H9 (cell line): ENCODE data around the gene RFX4. TPM values are rescaled to one million over a fixed set of nuclear protein-coding genes. Genes with fewer than 3 reads are reported as not detected.

ENCODE experiments used
- DNase-seq: peaks from one replicate; pipeline ENCODE4 v3.0.0-alpha.2; 2017
- H2AFZ ChIP-seq: one replicate; pipeline ENCODE4 v1.6.1; 2013; ENCODE audit warnings: mild to moderate bottlenecking, low read length, control low read depth, moderate library complexity
- H2AK5ac ChIP-seq: 2 replicates; pipeline ENCODE4 v1.6.1; 2013; ENCODE audit warnings: low read length, control low read depth, mixed read lengths; ENCODE audit not compliant: insufficient read length
- H2BK120ac ChIP-seq: one replicate; pipeline ENCODE4 v1.6.1; 2013; ENCODE audit warnings: low read depth, mild to moderate bottlenecking, low read length, control low read depth, inconsistent platforms; ENCODE audit not compliant: poor library complexity, severe bottlenecking
- H2BK12ac ChIP-seq: 2 replicates; pipeline ENCODE4 v1.6.1; 2013; ENCODE audit warnings: low read length, control low read depth, mixed read lengths, low read depth; ENCODE audit not compliant: insufficient read length
- H2BK15ac ChIP-seq: 2 replicates; pipeline ENCODE4 v1.6.1; 2013; ENCODE audit warnings: low read depth, low read length, control low read depth
- H2BK20ac ChIP-seq: one replicate; pipeline ENCODE4 v1.6.1; 2013; ENCODE audit warnings: low read depth, mild to moderate bottlenecking, low read length, control low read depth, inconsistent platforms; ENCODE audit not compliant: poor library complexity, severe bottlenecking
- H2BK5ac ChIP-seq: 2 replicates; pipeline ENCODE4 v1.6.1; 2013; ENCODE audit warnings: low read length, control low read depth, mixed read lengths; ENCODE audit not compliant: insufficient read length
- H3K14ac ChIP-seq: 2 replicates; pipeline ENCODE4 v1.6.1; 2013; ENCODE audit warnings: low read length, control low read depth; ENCODE audit not compliant: insufficient read depth
- H3K18ac ChIP-seq: 2 replicates; pipeline ENCODE4 v1.6.1; 2013; ENCODE audit warnings: low read depth, mild to moderate bottlenecking, mixed read lengths, low read length, control low read depth; ENCODE audit not compliant: insufficient read length
- H3K23ac ChIP-seq: 2 replicates; pipeline ENCODE4 v1.6.1; 2013; ENCODE audit warnings: low read length, control low read depth, mixed read lengths, low read depth; ENCODE audit not compliant: insufficient read length
- H3K23me2 ChIP-seq: 2 replicates; pipeline ENCODE4 v1.6.1; 2013; ENCODE audit warnings: low read depth, mild to moderate bottlenecking, mixed read lengths, low read length, control low read depth; ENCODE audit not compliant: insufficient read length, poor library complexity, severe bottlenecking
- H3K27ac ChIP-seq: 2 replicates; pipeline ENCODE4 v1.5.1; 2013; ENCODE audit warnings: low read length, control low read depth, mixed read lengths, low read depth; ENCODE audit not compliant: insufficient read length
- H3K27me3 ChIP-seq: 2 replicates; pipeline ENCODE4 v1.6.1; 2013; ENCODE audit warnings: low read length, control low read depth, inconsistent platforms; ENCODE audit not compliant: insufficient read depth
- H3K4ac ChIP-seq: 2 replicates; pipeline ENCODE4 v1.6.1; 2013; ENCODE audit warnings: low read depth, mild to moderate bottlenecking, control low read depth, inconsistent platforms, low read length, moderate library complexity
- H3K4me1 ChIP-seq: 2 replicates; pipeline ENCODE4 v1.6.1; 2013; ENCODE audit warnings: low read length, control low read depth, inconsistent platforms; ENCODE audit not compliant: insufficient read depth
- H3K4me2 ChIP-seq: 2 replicates; pipeline ENCODE4 v1.6.1; 2013; ENCODE audit warnings: low read length, control low read depth, mixed read lengths; ENCODE audit not compliant: insufficient read length, insufficient read depth
- H3K56ac ChIP-seq: 2 replicates; pipeline ENCODE4 v1.6.1; 2013; ENCODE audit warnings: low read depth, mild to moderate bottlenecking, mixed read lengths, low read length, control low read depth; ENCODE audit not compliant: insufficient read length
- H3K79me1 ChIP-seq: 2 replicates; pipeline ENCODE4 v1.6.1; 2013; ENCODE audit warnings: low read depth, mild to moderate bottlenecking, moderate library complexity, low read length, control low read depth, inconsistent platforms; ENCODE audit not compliant: insufficient read depth, poor library complexity, severe bottlenecking
- H3K79me2 ChIP-seq: 2 replicates; pipeline ENCODE4 v1.6.1; 2013; ENCODE audit warnings: low read length, control low read depth, inconsistent platforms; ENCODE audit not compliant: insufficient read depth
- H3K9ac ChIP-seq: 2 replicates; pipeline ENCODE4 v1.6.1; 2013; ENCODE audit warnings: low read length, control low read depth, mixed read lengths; ENCODE audit not compliant: insufficient read length; ENCODE audit errors: extremely low read depth
- H3K9me3 ChIP-seq: one replicate; pipeline ENCODE4 v1.6.1; 2013; ENCODE audit warnings: low read depth, low read length, inconsistent platforms; ENCODE audit not compliant: control insufficient read depth
- H3T11ph ChIP-seq: one replicate; pipeline ENCODE4 v1.6.1; 2013; ENCODE audit warnings: mild to moderate bottlenecking, low read length, control low read depth, inconsistent platforms
- H4K20me1 ChIP-seq: one replicate; pipeline ENCODE4 v1.6.1; 2013; ENCODE audit not compliant: control insufficient read depth, insufficient read length, insufficient read depth
- H4K5ac ChIP-seq: 2 replicates; pipeline ENCODE4 v1.6.1; 2013; ENCODE audit warnings: low read depth, mild to moderate bottlenecking, mixed read lengths, low read length, control low read depth; ENCODE audit not compliant: insufficient read length
- H4K8ac ChIP-seq: replicated peaks from 2 replicates; pipeline ENCODE4 v1.6.1; 2013; ENCODE audit warnings: low read length, control low read depth, mixed read lengths, low read depth; ENCODE audit not compliant: insufficient read length
- H4K91ac ChIP-seq: 2 replicates; pipeline ENCODE4 v1.6.1; 2013; ENCODE audit warnings: low read depth, mild to moderate bottlenecking, moderate library complexity, mixed read lengths, low read length, control low read depth; ENCODE audit not compliant: insufficient read length
- H3K27ac Mint-ChIP-seq, 3 experiments: 2 replicates in 2 of 3; 3 replicates in 1 of 3; pipeline ENCODE4 v1.8.0; 2020 to 2021; ENCODE audit warnings: mixed read lengths in 3 of 3, mild to moderate bottlenecking in 1 of 3, moderate library complexity in 1 of 3
- H3K27me3 Mint-ChIP-seq: 2 replicates; pipeline ENCODE4 v1.8.0; 2021; ENCODE audit warnings: low read depth, mild to moderate bottlenecking, moderate library complexity, mixed read lengths
- H3K36me3 Mint-ChIP-seq, 3 experiments: 2 replicates in 2 of 3; 3 replicates in 1 of 3; pipeline ENCODE4 v1.8.0; 2020 to 2021; ENCODE audit warnings: low read depth in 3 of 3, mixed read lengths in 3 of 3; ENCODE audit not compliant: insufficient read depth in 1 of 3
- H3K4me1 Mint-ChIP-seq, 2 experiments: 2 replicates each; pipeline ENCODE4 v1.8.0; 2020; ENCODE audit warnings: mixed read lengths in 2 of 2
- H3K4me3 Mint-ChIP-seq, 2 experiments: 2 replicates in 1 of 2; 3 replicates in 1 of 2; pipeline ENCODE4 v1.8.0; 2020 to 2021; ENCODE audit warnings: mild to moderate bottlenecking in 2 of 2, mixed read lengths in 2 of 2, moderate library complexity in 1 of 2
- H3K9me3 Mint-ChIP-seq, 2 experiments: 2 replicates in 1 of 2; 3 replicates in 1 of 2; pipeline ENCODE4 v1.8.0; 2020; ENCODE audit warnings: mild to moderate bottlenecking in 2 of 2, mixed read lengths in 2 of 2, moderate library complexity in 1 of 2
- CTCF ChIP-seq: fragments of 200-600 bp; sonication (generic); conservative IDR thresholded peaks from 3 replicates; pipeline ENCODE4 v1.8.0; 2021; ENCODE audit warnings: antibody characterized with exemption, mild to moderate bottlenecking
- WGBS: extraction: QIAGEN DNeasy Blood & Tissue Kit; methylation state at CpG from one replicate; pipeline ENCODE4 v1.1.7; 2013; ENCODE audit warnings: missing lambda C conversion rate, low lambda C conversion rate, mixed read lengths; ENCODE audit not compliant: insufficient read length; ENCODE audit errors: extremely low coverage; 5-methylcytosine and 5-hydroxymethylcytosine counted together
- total RNA-seq: library from RNA; stranded (reverse); gene quantifications from 2 replicates; pipeline ENCODE4 v1.2.1, GENCODE V29; 2021

The RFX4 gene
- total RNA-seq, 1 experiment from 2014 or later = 0.57 TPM

GRCh38 chr12:106684497-106684896 is 101.7 kb downstream of the RFX4 start:
- H3K27me3 ChIP-seq = no peaks in the 10 kb centered on the region
- H3K4me2 ChIP-seq = no peak overlapping the region
- Mint-ChIP-seq H3K36me3 (no peaks in the 10 kb centered on the region), H3K9me3 (no peaks in the 10 kb centered on the region), H3K4me3 (no peak overlapping the region), H3K4me1 (peaks cover 22 to 30% of the 10 kb centered on the region in 2 experiments), H3K27ac (no peak overlapping the region; a peak in 1 of 7 replicates), H3K27me3 (peaks cover 2% of the 10 kb centered on the region)
- H2AFZ ChIP-seq = no peak overlapping the region
- no peak overlapping the region for H2BK20ac ChIP-seq
- no peak overlapping the region for H3K27ac ChIP-seq
- H4K8ac ChIP-seq = no peak overlapping the region
- no peak overlapping the region for H3K14ac ChIP-seq
- H3K79me2 ChIP-seq = no peaks in the 10 kb centered on the region
- H4K5ac ChIP-seq = no peak overlapping the region
- no peaks in the 10 kb centered on the region for H3K79me1 ChIP-seq
- TF ChIP-seq CTCF = no peak
- no peaks in the 10 kb centered on the region for H3K9me3 ChIP-seq
- no peak overlapping the region for H3K9ac ChIP-seq
- no peak overlapping the region for H2BK15ac ChIP-seq
- DNase-seq = no peak
- no peak overlapping the region for H4K91ac ChIP-seq
- WGBS = no CpG with 5 or more reads among the region's 7 CpGs
- H3K56ac ChIP-seq = no peak overlapping the region
- H2BK12ac ChIP-seq = no peak overlapping the region
- H3K4ac ChIP-seq = no peak overlapping the region
- no peak overlapping the region for H2BK5ac ChIP-seq
- no peak overlapping the region for H2BK120ac ChIP-seq
- H3K23me2 ChIP-seq = no peaks in the 10 kb centered on the region
- H3T11ph ChIP-seq = no peak overlapping the region
- no peak overlapping the region for H3K18ac ChIP-seq
- H3K23ac ChIP-seq = no peak overlapping the region
- H4K20me1 ChIP-seq = no peaks in the 10 kb centered on the region
- peaks cover 11% of the 10 kb centered on the region for H3K4me1 ChIP-seq
- H2AK5ac ChIP-seq = no peak overlapping the region
